Esophagus muscularis mucosa (tissue), 4 donors: Measurements from ENCODE around the gene SRP68. TPM values are rescaled to one million over a fixed set of nuclear protein-coding genes. Genes with fewer than 3 reads are reported as not detected.

Experiments used
- DNase-seq: peaks from one replicate; pipeline ENCODE4 v3.0.0-alpha.2; 2017; ENCODE audit errors: extremely low spot score
- H3K27ac ChIP-seq, 4 donors: fragments of 200-600 bp; sonication (generic); replicated peaks in 1 of 4; 1 replicate in 3 of 4; 2 replicates in 1 of 4; pipeline ENCODE4 v1.5.1; 2016 to 2019; ENCODE audit warnings: mild to moderate bottlenecking in 1 of 4
- H3K27me3 ChIP-seq, 4 donors: fragments of 200-600 bp; sonication (generic); one replicate each; pipeline versions ENCODE4 v1.5.1 to v1.6.0; 2016 to 2019
- H3K36me3 ChIP-seq, 4 donors: fragments of 200-600 bp; sonication (generic); one replicate each; pipeline ENCODE4 v1.5.1; 2016 to 2019
- H3K4me1 ChIP-seq, 4 donors: fragments of 200-600 bp; sonication (generic); one replicate each; pipeline ENCODE4 v1.5.1; 2016 to 2019
- H3K4me3 ChIP-seq, 4 donors: fragments of 200-600 bp; sonication (generic); 1 replicate in 2 of 4; 2 replicates in 2 of 4; pipeline ENCODE4 v1.5.1; 2016 to 2019; ENCODE audit warnings: mild to moderate bottlenecking in 4 of 4, moderate library complexity in 1 of 4
- H3K9me3 ChIP-seq, 4 donors: fragments of 200-600 bp; sonication (generic); 1 replicate in 3 of 4; 2 replicates in 1 of 4; pipeline ENCODE4 v1.5.1; 2016 to 2019
- EP300 ChIP-seq: sonication (generic); formaldehyde crosslinking; IDR thresholded peaks from one replicate; pipeline ENCODE4 v1.6.1; 2017; ENCODE audit warnings: antibody characterized with exemption
- POLR2A ChIP-seq: fragments of 450-650 bp; IDR thresholded peaks from one replicate; pipeline ENCODE4 v1.6.1; 2017; ENCODE audit warnings: antibody characterized with exemption, moderate library complexity, mild to moderate bottlenecking, low read depth
- POLR2AphosphoS5 ChIP-seq, 2 donors: sonication (generic); formaldehyde crosslinking; IDR thresholded peaks; one replicate each; pipeline ENCODE4 v1.6.1; 2017; ENCODE audit warnings: antibody characterized with exemption in 2 of 2
- WGBS: methylation state at CpG from one replicate; pipeline ENCODE4 v1.1.5; 2018; 5-methylcytosine and 5-hydroxymethylcytosine counted together
- intact Hi-C: fragments of 100-400 bp; cut with DNase I; formaldehyde crosslinking; loops from one replicate; pipeline ENCODE4 v1.15.1; 2023
- total RNA-seq, 4 donors: library from RNA; depleted of rRNA; stranded (reverse); fragments of >200 nt; gene quantifications; one replicate each; pipeline versions ENCODE4 v1.1.0 to v1.2.1, GENCODE V29; 2016
- TF ChIP-seq, protein P1 (sequence below), 3 experiments: fragments of 200-600 bp in 2 of 3; fragments of 450-650 bp in 1 of 3; sonication (generic) in 2 of 3; IDR thresholded peaks; one replicate each; pipeline ENCODE4 v1.5.1; 2017 to 2019; ENCODE audit warnings: antibody characterized with exemption in 3 of 3, mild to moderate bottlenecking in 2 of 3, moderate library complexity in 1 of 3

Gene SRP68
- total RNA-seq, 4 donors from 2014 or later = 41.9 to 56.9 (median 50.0) TPM

DNA sequence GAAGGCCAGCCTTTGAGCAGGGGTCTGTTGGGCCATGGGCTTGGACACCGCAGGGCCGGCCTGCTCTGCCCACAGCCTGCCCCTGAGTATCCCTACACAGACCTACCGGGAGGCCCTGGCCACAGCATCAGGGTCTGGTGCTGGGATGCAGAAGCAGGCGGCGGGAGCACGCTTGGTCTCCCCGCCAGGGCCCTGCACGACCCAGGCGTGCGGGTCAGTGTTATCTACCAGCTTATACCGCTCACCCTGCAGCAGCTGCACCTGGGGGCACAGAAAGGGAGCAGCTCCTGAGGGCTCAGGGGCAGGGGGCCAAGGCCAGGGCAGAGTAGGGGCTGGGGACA is 54.0 kb downstream of the SRP68 start:
- H3K27ac ChIP-seq = no peak overlapping the region
- peaks cover 0 to 21% (median 0%) of the 10 kb centered on the region in 4 donors for H3K27me3 ChIP-seq
- no peaks in the 10 kb centered on the region for H3K36me3 ChIP-seq
- peaks cover 0 to 9% (median 7%) of the 10 kb centered on the region in 4 donors for H3K4me1 ChIP-seq
- WGBS = 86% methylated on average over 8 of the region's 11 CpGs
- no peaks in the 10 kb centered on the region for H3K9me3 ChIP-seq
- TF ChIP-seq, protein P1, sequence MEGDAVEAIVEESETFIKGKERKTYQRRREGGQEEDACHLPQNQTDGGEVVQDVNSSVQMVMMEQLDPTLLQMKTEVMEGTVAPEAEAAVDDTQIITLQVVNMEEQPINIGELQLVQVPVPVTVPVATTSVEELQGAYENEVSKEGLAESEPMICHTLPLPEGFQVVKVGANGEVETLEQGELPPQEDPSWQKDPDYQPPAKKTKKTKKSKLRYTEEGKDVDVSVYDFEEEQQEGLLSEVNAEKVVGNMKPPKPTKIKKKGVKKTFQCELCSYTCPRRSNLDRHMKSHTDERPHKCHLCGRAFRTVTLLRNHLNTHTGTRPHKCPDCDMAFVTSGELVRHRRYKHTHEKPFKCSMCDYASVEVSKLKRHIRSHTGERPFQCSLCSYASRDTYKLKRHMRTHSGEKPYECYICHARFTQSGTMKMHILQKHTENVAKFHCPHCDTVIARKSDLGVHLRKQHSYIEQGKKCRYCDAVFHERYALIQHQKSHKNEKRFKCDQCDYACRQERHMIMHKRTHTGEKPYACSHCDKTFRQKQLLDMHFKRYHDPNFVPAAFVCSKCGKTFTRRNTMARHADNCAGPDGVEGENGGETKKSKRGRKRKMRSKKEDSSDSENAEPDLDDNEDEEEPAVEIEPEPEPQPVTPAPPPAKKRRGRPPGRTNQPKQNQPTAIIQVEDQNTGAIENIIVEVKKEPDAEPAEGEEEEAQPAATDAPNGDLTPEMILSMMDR (IDR thresholded peaks at IDR 0.05) = no peak
- TF ChIP-seq EP300 (no peak), POLR2AphosphoS5 (IDR thresholded peaks at IDR 0.05) (no peak), POLR2A (no peak)
- no peak overlapping the region for H3K4me3 ChIP-seq
- DNase-seq = no peak
- intact Hi-C loops = no loop called here

- H3K27me3 ChIP-seq = peaks cover 0 to 21% (median 0%) of the 10 kb centered on the region in 4 donors
- TF ChIP-seq POLR2A (no peak), POLR2AphosphoS5 (IDR thresholded peaks at IDR 0.05) (no peak)
- TF ChIP-seq, protein P1 (IDR thresholded peaks at IDR 0.05) = no peak
- no peaks in the 10 kb centered on the region for H3K9me3 ChIP-seq
- H3K36me3 ChIP-seq = no peaks in the 10 kb centered on the region
- H3K4me3 ChIP-seq = no peak overlapping the region
- intact Hi-C loops = no loop called here
- no peak overlapping the region for H3K27ac ChIP-seq
- H3K4me1 ChIP-seq = peaks cover 0 to 9% (median 7%) of the 10 kb centered on the region in 4 donors
- WGBS = 93% methylated on average over 13 of the region's 21 CpGs
- DNase-seq = no peak
These were observed 54.6 kb downstream of the SRP68 start for GRCh38 chr17:76017481-76018339.

DNA sequence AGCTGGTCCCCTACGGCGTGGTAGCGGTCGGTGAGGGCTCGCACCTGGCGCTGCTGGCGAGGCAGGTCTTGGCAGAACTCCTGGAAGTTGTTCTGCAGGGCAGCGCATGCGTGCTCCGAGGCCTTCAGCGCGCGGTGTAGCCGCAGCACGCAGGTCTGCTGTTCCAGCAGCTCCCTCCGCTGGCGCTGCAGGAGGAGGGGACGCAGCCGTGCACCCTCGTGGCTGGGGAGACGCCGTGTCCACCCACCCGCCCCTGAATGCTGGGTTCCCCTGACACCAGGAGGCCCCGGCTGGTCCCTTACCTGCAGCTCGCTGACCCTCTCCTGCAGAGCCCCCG is 57.4 kb downstream of the SRP68 start:
- Histone ChIP-seq H3K27me3 (peaks cover 0 to 9% (median 0%) of the 10 kb centered on the region in 4 donors), H3K4me1 (peaks cover 0 to 9% (median 7%) of the 10 kb centered on the region in 4 donors), H3K36me3 (no peaks in the 10 kb centered on the region), H3K27ac (no peak overlapping the region), H3K9me3 (no peaks in the 10 kb centered on the region), H3K4me3 (no peak overlapping the region)
- no peak for DNase-seq
- 97% methylated on average over 6 of the region's 26 CpGs for WGBS
- intact Hi-C loops = no loop called here
- no peak for TF ChIP-seq EP300
- TF ChIP-seq, protein P1 (IDR thresholded peaks at IDR 0.05) = no peak
- TF ChIP-seq POLR2A = no peak
- TF ChIP-seq POLR2AphosphoS5 (IDR thresholded peaks at IDR 0.05) = no peak

GRCh38 chr17:76014100-76014924 is 58.0 kb downstream of the SRP68 start:
- Histone ChIP-seq H3K9me3 (no peaks in the 10 kb centered on the region), H3K4me1 (peaks cover 0 to 9% (median 7%) of the 10 kb centered on the region in 4 donors), H3K27ac (no peak overlapping the region), H3K4me3 (no peak overlapping the region), H3K36me3 (no peaks in the 10 kb centered on the region), H3K27me3 (peaks cover 0 to 9% (median 0%) of the 10 kb centered on the region in 4 donors)
- intact Hi-C loops = no loop called here
- TF ChIP-seq POLR2A (no peak), POLR2AphosphoS5 (IDR thresholded peaks at IDR 0.05) (peak in 1 of 2 donors; percentile 38), EP300 (no peak)
- TF ChIP-seq, protein P1 (IDR thresholded peaks at IDR 0.05) = peak in 2 of 3 experiments; percentile 80 to 87
- WGBS = 7% methylated on average over 11 of the region's 19 CpGs
- DNase-seq = no peak
